Sigmoid colon (tissue), 7 donors: ENCODE data around the gene RFX3. TPM values are rescaled to one million over a fixed set of nuclear protein-coding genes. Genes with fewer than 3 reads are reported as not detected.

Experiments used
- DNase-seq: peaks from one replicate; pipeline ENCODE4 v3.0.0-alpha.2; 2019
- H3K27ac ChIP-seq, 4 donors: fragments of 200-600 bp; sonication (generic); one replicate each; pipeline ENCODE4 v1.5.1; 2016 to 2019; ENCODE audit warnings: mild to moderate bottlenecking in 1 of 4
- H3K27me3 ChIP-seq, 3 donors: fragments of 200-600 bp; sonication (generic); one replicate each; pipeline ENCODE4 v1.5.1; 2019; ENCODE audit warnings: mild to moderate bottlenecking in 1 of 3
- H3K36me3 ChIP-seq, 4 donors: fragments of 200-600 bp; sonication (generic); one replicate each; pipeline ENCODE4 v1.5.1; 2016 to 2019
- H3K4me1 ChIP-seq, 4 donors: fragments of 200-600 bp; sonication (generic); one replicate each; pipeline ENCODE4 v1.5.1; 2017 to 2019
- H3K4me3 ChIP-seq, 4 donors: fragments of 200-600 bp; sonication (generic); one replicate each; pipeline ENCODE4 v1.5.1; 2017 to 2019; ENCODE audit warnings: mild to moderate bottlenecking in 2 of 4, moderate library complexity in 1 of 4
- H3K9me3 ChIP-seq, 4 donors: fragments of 200-600 bp in 3 of 4; sonication (generic) in 3 of 4; one replicate each; pipeline versions ENCODE4 v1.5.1 to v1.6.1; 2013 to 2019
- EP300 ChIP-seq, 4 donors: sonication (generic); formaldehyde crosslinking; IDR thresholded peaks; one replicate each; pipeline ENCODE4 v1.6.1; 2017; ENCODE audit warnings: antibody characterized with exemption in 4 of 4
- POLR2A ChIP-seq, 2 donors: fragments of 450-650 bp; IDR thresholded peaks; one replicate each; pipeline ENCODE4 v1.6.1; 2016; ENCODE audit warnings: antibody characterized with exemption in 2 of 2, mild to moderate bottlenecking in 2 of 2, moderate library complexity in 2 of 2
- POLR2AphosphoS5 ChIP-seq, 4 donors: sonication (generic); formaldehyde crosslinking; IDR thresholded peaks; one replicate each; pipeline ENCODE4 v1.6.1; 2017; ENCODE audit warnings: antibody characterized with exemption in 4 of 4
- WGBS, 2 donors: extraction: QIAGEN DNeasy Blood & Tissue Kit; methylation state at CpG; one replicate each; pipeline ENCODE4 v1.1.7; 2013; 5-methylcytosine and 5-hydroxymethylcytosine counted together
- intact Hi-C: fragments of 100-400 bp; cut with DNase I; formaldehyde crosslinking; loops from one replicate; pipeline ENCODE4 v1.15.1; 2023
- polyA plus RNA-seq, 3 donors: library from polyadenylated mRNA; stranded (reverse); fragments of 200-250 nt; gene quantifications; one replicate each; pipeline ENCODE4 v1.2.3, GENCODE V29; 2013
- total RNA-seq, 4 donors: library from RNA; depleted of rRNA; stranded (reverse); fragments of >200 nt; gene quantifications; one replicate each; pipeline ENCODE4 v1.1.0, GENCODE V29; 2016
- TF ChIP-seq, protein P1 (sequence below), 4 experiments: fragments of 450-650 bp in 3 of 4; fragments of 200-600 bp in 1 of 4; IDR thresholded peaks; one replicate each; pipeline ENCODE4 v1.5.1; 2016 to 2019; ENCODE audit warnings: antibody characterized with exemption in 4 of 4, mild to moderate bottlenecking in 3 of 4, moderate library complexity in 2 of 4
- donor health status: healthy with polysubstance abuse.
- donor health status: Bipolar disorder and iron deficiency.
- donor health status: healthy.

The RFX3 gene
- total and polyA plus RNA-seq, 7 donors: 0.69 to 15.0 (median 6.4) TPM

DNA sequence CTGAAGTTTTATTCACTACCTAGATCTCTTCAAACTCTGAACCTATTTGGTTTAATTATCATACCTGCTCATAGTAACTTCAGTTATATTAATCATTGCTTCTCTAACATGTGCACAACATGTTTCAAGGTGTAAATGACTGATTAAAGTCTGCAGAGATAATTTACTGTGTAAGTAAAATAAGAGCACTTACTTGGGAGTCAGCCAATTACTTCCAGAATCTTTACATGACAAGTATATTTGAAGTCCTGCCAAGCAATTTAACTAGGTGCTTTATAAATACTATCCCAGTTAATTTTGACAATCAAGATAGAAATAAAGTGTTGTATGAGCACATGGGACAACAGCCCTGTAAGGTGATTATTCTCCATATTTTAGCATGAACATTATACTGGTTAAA is 109.9 kb downstream of the RFX3 start:
- intact Hi-C loops: no loop called here
- DNase-seq: no peak
- Histone ChIP-seq H3K27ac (no peak overlapping the region), H3K27me3 (no peaks in the 10 kb centered on the region), H3K4me3 (no peak overlapping the region), H3K36me3 (no peaks in the 10 kb centered on the region), H3K4me1 (peaks cover 0 to 25% (median 8%) of the 10 kb centered on the region in 4 donors), H3K9me3 (no peaks in the 10 kb centered on the region)
- no peak for TF ChIP-seq EP300 (IDR thresholded peaks at IDR 0.05)
- TF ChIP-seq, protein P1, sequence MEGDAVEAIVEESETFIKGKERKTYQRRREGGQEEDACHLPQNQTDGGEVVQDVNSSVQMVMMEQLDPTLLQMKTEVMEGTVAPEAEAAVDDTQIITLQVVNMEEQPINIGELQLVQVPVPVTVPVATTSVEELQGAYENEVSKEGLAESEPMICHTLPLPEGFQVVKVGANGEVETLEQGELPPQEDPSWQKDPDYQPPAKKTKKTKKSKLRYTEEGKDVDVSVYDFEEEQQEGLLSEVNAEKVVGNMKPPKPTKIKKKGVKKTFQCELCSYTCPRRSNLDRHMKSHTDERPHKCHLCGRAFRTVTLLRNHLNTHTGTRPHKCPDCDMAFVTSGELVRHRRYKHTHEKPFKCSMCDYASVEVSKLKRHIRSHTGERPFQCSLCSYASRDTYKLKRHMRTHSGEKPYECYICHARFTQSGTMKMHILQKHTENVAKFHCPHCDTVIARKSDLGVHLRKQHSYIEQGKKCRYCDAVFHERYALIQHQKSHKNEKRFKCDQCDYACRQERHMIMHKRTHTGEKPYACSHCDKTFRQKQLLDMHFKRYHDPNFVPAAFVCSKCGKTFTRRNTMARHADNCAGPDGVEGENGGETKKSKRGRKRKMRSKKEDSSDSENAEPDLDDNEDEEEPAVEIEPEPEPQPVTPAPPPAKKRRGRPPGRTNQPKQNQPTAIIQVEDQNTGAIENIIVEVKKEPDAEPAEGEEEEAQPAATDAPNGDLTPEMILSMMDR (IDR thresholded peaks at IDR 0.05): no peak
- no peak for TF ChIP-seq POLR2AphosphoS5 (IDR thresholded peaks at IDR 0.05)

DNA sequence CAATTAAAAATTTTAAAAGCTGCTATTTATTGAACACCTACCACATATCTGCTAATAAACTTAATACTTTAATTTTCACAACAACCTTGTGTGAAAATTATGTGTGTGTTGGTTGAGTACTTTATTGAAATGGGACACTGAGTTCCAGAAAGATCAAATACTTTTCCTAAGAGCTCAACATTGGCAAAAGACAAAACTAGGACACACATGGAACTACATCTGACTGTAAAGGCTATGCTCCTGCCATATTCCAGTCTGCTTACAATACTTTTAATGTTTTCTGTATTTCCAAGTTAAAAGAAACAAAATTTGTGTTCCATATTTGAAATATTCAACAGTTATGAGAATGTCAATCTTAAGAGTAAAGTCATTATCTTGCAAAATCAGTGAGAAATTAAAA is 111.8 kb downstream of the RFX3 start:
- no peaks in the 10 kb centered on the region for H3K9me3 ChIP-seq
- no peak overlapping the region for H3K4me3 ChIP-seq
- H3K4me1 ChIP-seq: peaks cover 0 to 32% (median 8%) of the 10 kb centered on the region in 4 donors
- no peaks in the 10 kb centered on the region for H3K36me3 ChIP-seq
- H3K27ac ChIP-seq: peak overlapping the region in 1 of 4 donors; percentile 23
- intact Hi-C loops: no loop called here
- no peak for TF ChIP-seq POLR2A (IDR thresholded peaks at IDR 0.05)
- TF ChIP-seq, protein P1 (IDR thresholded peaks at IDR 0.05): no peak
- no peak for TF ChIP-seq EP300 (IDR thresholded peaks at IDR 0.05)
- no peak for TF ChIP-seq POLR2AphosphoS5 (IDR thresholded peaks at IDR 0.05)
- no peak for DNase-seq
- H3K27me3 ChIP-seq: no peaks in the 10 kb centered on the region

DNA sequence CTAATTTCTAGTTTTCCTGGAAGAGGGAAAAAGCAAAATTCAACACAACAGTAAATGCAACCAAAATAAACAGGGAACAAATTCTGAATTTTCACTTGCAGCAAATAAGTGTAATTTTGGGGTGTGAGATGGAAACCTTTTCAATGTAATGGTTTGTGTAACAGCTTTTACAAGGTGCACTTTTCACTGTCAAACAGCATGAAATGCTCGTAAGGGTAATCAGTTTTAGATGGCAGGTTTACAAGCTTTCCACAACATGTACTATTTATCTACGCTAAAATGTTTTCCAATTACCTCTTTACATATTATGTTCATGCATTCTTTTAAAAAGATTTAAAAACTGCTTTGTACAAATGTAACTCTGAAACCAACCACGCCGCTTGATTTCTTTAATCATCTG is 115.3 kb downstream of the RFX3 start:
- H3K27me3 ChIP-seq: no peaks in the 10 kb centered on the region
- no peak overlapping the region for H3K4me3 ChIP-seq
- intact Hi-C loops: no loop called here
- 83 to 88% methylated on average over 4 of the region's 4 CpGs for WGBS, 2 donors
- H3K36me3 ChIP-seq: no peaks in the 10 kb centered on the region
- no peak overlapping the region for H3K27ac ChIP-seq
- peaks cover 0 to 32% (median 8%) of the 10 kb centered on the region in 4 donors for H3K4me1 ChIP-seq
- no peak for DNase-seq
- TF ChIP-seq EP300 (IDR thresholded peaks at IDR 0.05) (no peak), POLR2AphosphoS5 (IDR thresholded peaks at IDR 0.05) (no peak)
- no peaks in the 10 kb centered on the region for H3K9me3 ChIP-seq

DNA sequence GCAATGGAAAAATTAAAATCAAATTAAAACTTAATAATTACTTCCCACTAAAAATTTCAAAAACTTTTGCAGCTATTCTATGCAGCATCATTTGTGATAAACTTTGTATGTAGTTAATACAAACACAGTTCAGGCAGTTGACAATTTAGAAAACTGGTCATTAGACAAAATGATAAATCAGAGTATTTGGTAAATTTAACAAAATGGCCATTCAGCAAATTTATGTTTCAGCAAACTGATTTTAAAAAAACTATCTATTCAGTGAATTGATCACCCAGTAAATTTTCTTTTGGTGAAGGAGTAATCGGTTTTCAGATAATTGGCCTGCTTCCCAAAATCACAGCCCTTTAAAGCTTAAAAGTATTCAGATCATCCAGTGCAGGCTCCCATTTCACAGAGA is 116.3 kb downstream of the RFX3 start:
- intact Hi-C loops: no loop called here
- no peak overlapping the region for H3K27ac ChIP-seq
- WGBS, 2 donors: 96 to 100% methylated on average over 1 of the region's 1 CpG

DNA sequence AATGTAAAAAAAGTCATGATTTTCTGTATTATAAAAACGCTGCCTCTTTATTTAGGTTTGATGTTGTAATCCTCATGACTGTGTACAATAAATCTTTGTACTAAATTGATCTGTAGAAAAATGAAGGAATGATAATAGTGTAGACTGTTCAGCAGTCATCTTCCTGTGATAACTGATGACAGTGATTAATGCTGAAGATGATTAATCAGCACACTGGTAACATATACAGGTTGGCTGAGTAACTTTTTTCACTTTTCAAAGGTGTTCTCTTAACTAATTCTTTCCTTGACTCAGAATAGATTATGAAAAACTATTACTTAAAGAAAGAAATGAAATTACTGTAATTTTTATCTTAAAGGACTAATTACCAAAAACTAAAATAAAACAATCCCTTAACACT is 122.5 kb downstream of the RFX3 start:
- Histone ChIP-seq H3K4me3 (no peak overlapping the region), H3K27me3 (no peaks in the 10 kb centered on the region), H3K9me3 (no peaks in the 10 kb centered on the region), H3K4me1 (no peaks in the 10 kb centered on the region), H3K27ac (no peak overlapping the region), H3K36me3 (no peaks in the 10 kb centered on the region)
- intact Hi-C loops: no loop called here
- TF ChIP-seq EP300 (IDR thresholded peaks at IDR 0.05) (no peak), POLR2AphosphoS5 (IDR thresholded peaks at IDR 0.05) (no peak), POLR2A (IDR thresholded peaks at IDR 0.05) (no peak)
- TF ChIP-seq, protein P1 (IDR thresholded peaks at IDR 0.05): no peak
- WGBS, 2 donors: 34 to 75% methylated on average over 1 of the region's 1 CpG
- DNase-seq: no peak

More for the DNA sequence above, 116.3 kb downstream of the RFX3 start:
- TF ChIP-seq POLR2AphosphoS5 (IDR thresholded peaks at IDR 0.05) (no peak), POLR2A (IDR thresholded peaks at IDR 0.05) (no peak), EP300 (IDR thresholded peaks at IDR 0.05) (no peak)
- TF ChIP-seq, protein P1 (IDR thresholded peaks at IDR 0.05): no peak
- DNase-seq: no peak
- Histone ChIP-seq H3K4me3 (no peak overlapping the region), H3K4me1 (peaks cover 0 to 32% (median 8%) of the 10 kb centered on the region in 4 donors), H3K36me3 (no peaks in the 10 kb centered on the region), H3K9me3 (no peaks in the 10 kb centered on the region), H3K27me3 (no peaks in the 10 kb centered on the region)
